HL-60 (cell line): ENCODE data around the gene GDAP1L1.

ENCODE experiments used
- DNase-seq, 2 experiments: peaks; one replicate each; pipeline ENCODE4 v3.0.0-alpha.2; 2010 to 2020; ENCODE audit warnings: low read depth in 1 of 2, low spot score in 1 of 2
- H3K27ac ChIP-seq: fragments of 250-450 bp; sonication (Bioruptor Pico); replicated peaks from 2 replicates; pipeline ENCODE4 v1.5.1; 2020; ENCODE audit warnings: mild to moderate bottlenecking, moderate library complexity
- H3K27me3 ChIP-seq: fragments of 250-450 bp; sonication (Bioruptor Pico); 2 replicates; pipeline ENCODE4 v1.5.1; 2021; ENCODE audit warnings: mild to moderate bottlenecking, moderate library complexity; ENCODE audit not compliant: insufficient read depth, poor library complexity, severe bottlenecking
- H3K4me3 ChIP-seq: replicated peaks from 2 replicates; pipeline ENCODE4 v1.5.1; 2011; ENCODE audit warnings: mild to moderate bottlenecking, control low read depth, low read length; ENCODE audit not compliant: insufficient read depth
- CTCF ChIP-seq: IDR thresholded peaks from one replicate; pipeline ENCODE4 v1.5.1; 2011; ENCODE audit warnings: low read length, control low read depth, inconsistent platforms; ENCODE audit not compliant: insufficient read depth
- GABPA ChIP-seq: IDR thresholded peaks from 2 replicates; pipeline ENCODE4 v1.6.1; 2012; ENCODE audit warnings: low read depth
- POLR2AphosphoS5 ChIP-seq: IDR thresholded peaks from 2 replicates; pipeline ENCODE4 v1.6.1; 2012; ENCODE audit warnings: low read depth
- SPI1 ChIP-seq: IDR thresholded peaks from 2 replicates; pipeline ENCODE4 v1.6.1; 2012; ENCODE audit warnings: low read depth, mild to moderate bottlenecking, borderline replicate concordance
- TF ChIP-seq, protein P1 (sequence below): IDR thresholded peaks from 2 replicates; pipeline ENCODE4 v1.6.1; 2012; ENCODE audit warnings: low read depth; ENCODE audit not compliant: insufficient replicate concordance

GDAP1L1 gene

DNA sequence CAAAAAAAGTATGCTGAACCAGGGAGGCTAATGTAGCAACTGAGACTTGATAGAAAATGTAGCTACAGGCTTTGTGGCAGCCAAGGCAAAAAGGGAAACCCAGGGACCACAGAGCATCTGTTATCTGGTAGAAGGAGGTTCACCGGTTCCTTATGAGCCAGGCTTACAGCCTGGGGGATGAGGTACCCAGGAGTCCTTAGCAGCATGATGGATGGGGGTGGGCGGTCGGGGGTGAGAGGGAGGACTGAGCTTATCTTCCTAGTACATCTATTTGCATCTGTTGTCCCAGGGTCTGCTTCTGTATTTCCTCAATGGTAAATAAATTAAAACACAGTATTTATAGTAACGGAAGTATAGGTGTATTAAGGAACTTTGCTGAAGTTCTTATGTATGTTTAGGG is 1.1 kb upstream of the GDAP1L1 start:
- no peak overlapping the region for H3K27ac ChIP-seq
- H3K27me3 ChIP-seq = no peaks in the 10 kb centered on the region
- TF ChIP-seq POLR2AphosphoS5 (no peak), SPI1 (no peak), GABPA (no peak), CTCF (no peak)
- TF ChIP-seq, protein P1, sequence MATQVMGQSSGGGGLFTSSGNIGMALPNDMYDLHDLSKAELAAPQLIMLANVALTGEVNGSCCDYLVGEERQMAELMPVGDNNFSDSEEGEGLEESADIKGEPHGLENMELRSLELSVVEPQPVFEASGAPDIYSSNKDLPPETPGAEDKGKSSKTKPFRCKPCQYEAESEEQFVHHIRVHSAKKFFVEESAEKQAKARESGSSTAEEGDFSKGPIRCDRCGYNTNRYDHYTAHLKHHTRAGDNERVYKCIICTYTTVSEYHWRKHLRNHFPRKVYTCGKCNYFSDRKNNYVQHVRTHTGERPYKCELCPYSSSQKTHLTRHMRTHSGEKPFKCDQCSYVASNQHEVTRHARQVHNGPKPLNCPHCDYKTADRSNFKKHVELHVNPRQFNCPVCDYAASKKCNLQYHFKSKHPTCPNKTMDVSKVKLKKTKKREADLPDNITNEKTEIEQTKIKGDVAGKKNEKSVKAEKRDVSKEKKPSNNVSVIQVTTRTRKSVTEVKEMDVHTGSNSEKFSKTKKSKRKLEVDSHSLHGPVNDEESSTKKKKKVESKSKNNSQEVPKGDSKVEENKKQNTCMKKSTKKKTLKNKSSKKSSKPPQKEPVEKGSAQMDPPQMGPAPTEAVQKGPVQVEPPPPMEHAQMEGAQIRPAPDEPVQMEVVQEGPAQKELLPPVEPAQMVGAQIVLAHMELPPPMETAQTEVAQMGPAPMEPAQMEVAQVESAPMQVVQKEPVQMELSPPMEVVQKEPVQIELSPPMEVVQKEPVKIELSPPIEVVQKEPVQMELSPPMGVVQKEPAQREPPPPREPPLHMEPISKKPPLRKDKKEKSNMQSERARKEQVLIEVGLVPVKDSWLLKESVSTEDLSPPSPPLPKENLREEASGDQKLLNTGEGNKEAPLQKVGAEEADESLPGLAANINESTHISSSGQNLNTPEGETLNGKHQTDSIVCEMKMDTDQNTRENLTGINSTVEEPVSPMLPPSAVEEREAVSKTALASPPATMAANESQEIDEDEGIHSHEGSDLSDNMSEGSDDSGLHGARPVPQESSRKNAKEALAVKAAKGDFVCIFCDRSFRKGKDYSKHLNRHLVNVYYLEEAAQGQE = no peak
- no peak overlapping the region for H3K4me3 ChIP-seq
- no peak for DNase-seq

DNA sequence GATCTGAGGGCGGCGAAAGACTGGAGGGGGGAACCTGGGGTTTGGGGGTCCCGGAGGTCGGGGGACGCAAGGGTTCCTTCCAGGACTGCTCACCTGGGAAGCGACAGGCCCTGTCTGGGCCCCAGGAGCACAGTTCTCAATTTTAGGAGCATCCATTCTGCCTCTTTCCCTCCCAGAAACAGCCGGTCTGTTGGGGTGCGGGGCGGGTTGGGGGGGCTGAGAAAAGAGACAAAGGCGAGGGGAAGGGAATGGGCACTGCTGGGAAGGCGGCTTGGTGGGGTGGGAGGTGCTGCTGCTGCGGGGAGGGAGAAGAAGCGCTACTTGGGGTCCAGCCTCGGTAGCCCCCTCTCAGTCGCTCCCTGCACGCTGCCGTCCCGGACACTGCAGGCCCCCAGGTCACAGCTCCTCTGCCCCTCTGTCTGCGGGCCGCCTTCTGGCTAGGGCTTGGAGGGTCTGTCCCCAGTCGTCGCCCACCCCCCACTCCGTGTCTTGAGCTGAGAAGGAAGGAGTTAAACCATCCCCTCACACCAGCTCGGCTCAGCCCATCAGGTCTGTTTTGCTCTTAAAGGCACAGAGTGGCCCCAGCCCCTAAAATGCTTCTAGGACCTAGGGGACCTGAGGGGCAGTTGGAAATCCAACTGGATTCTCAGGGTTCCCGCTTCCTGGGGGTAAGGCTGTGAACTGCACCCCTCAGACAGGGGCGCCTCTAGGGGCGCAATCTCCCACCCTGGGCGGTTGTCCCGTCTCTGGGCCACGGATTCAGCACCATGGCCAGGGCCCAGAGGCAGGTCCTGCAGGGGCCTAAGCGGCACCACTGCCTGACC is 690 bp downstream of the GDAP1L1 start:
- TF ChIP-seq, protein P1 = peak; percentile 97
- no peak for TF ChIP-seq SPI1
- no peaks in the 10 kb centered on the region for H3K27me3 ChIP-seq
- peak; percentile 2 to 17 for DNase-seq
- H3K27ac ChIP-seq = no peak overlapping the region
- H3K4me3 ChIP-seq = no peak overlapping the region

DNA sequence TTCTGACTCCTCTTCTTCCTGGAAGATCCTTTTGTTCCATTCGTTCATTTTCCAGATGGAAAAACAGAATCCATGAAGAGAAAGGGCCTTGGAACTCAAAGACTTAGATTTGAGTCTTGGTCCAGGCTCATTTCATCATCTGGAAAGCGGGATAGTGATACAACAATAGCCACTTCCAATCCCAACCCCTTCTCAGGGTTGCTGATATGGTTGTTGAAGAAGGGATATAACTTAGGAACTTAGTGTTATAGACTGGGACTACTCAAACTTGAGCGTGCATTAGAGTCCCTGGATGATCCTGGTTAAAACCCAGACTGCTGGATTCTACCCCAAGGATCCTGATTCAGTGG is 1.3 kb downstream of the GDAP1L1 start:
- no peaks in the 10 kb centered on the region for H3K27me3 ChIP-seq
- TF ChIP-seq POLR2AphosphoS5 (no peak), GABPA (no peak), SPI1 (no peak), CTCF (no peak)
- TF ChIP-seq, protein P1 = no peak
- H3K4me3 ChIP-seq = no peak overlapping the region
- no peak for DNase-seq
- no peak overlapping the region for H3K27ac ChIP-seq
